MCF 10A (cell line): ENCODE results near the gene CEP89. TPM values are rescaled to one million over a fixed set of nuclear protein-coding genes. Genes with fewer than 3 reads are reported as not detected.

Source experiments
- BruUV-seq: library from RNA; stranded (reverse); fragments of 400-500 nt; replicated peaks from 2 replicates; lab custom pipeline; 2021; lab: Mats Ljungman, UMichigan
- CTCF ChIA-PET: fragments of 300-600 bp; sonication (Branson Sonifier 250); formaldehyde crosslinking; extraction: SDS; loops from one replicate; lab custom pipeline; 2021; ENCODE audit warnings: antibody characterized with exemption, inconsistent platforms; lab: Yijun Ruan, JAX
- POLR2A ChIA-PET: fragments of 300-600, 350-650 bp; sonication (Branson Sonifier 250); formaldehyde crosslinking; extraction: SDS; loops from one replicate; lab custom pipeline; 2020; ENCODE audit warnings: antibody characterized with exemption, inconsistent platforms; lab: Yijun Ruan, JAX
- DNase-seq: peaks from one replicate; pipeline ENCODE4 v3.0.0-alpha.2; 2018; ENCODE audit not compliant: unreplicated experiment
- H3K27ac Mint-ChIP-seq: one replicate; pipeline ENCODE4 v1.8.0; 2022; ENCODE audit warnings: mild to moderate bottlenecking, low read depth, mixed read lengths; ENCODE audit not compliant: unreplicated experiment
- H3K27me3 Mint-ChIP-seq: one replicate; pipeline ENCODE4 v1.8.0; 2022; ENCODE audit warnings: mixed read lengths; ENCODE audit not compliant: insufficient read depth, unreplicated experiment
- H3K36me3 Mint-ChIP-seq: one replicate; pipeline ENCODE4 v1.8.0; 2022; ENCODE audit warnings: mild to moderate bottlenecking, moderate library complexity, mixed read lengths; ENCODE audit not compliant: insufficient read depth, unreplicated experiment
- H3K4me1 Mint-ChIP-seq: one replicate; pipeline ENCODE4 v1.8.0; 2022; ENCODE audit warnings: mixed read lengths; ENCODE audit not compliant: insufficient read depth, unreplicated experiment
- H3K4me3 Mint-ChIP-seq: one replicate; pipeline ENCODE4 v1.8.0; 2022; ENCODE audit warnings: mild to moderate bottlenecking, moderate library complexity, mixed read lengths; ENCODE audit not compliant: unreplicated experiment
- H3K9me3 Mint-ChIP-seq: one replicate; pipeline ENCODE4 v1.8.0; 2022; ENCODE audit warnings: mixed read lengths; ENCODE audit not compliant: unreplicated experiment
- intact Hi-C: fragments of 100-400 bp; cut with micrococcal nuclease; formaldehyde crosslinking; loops from 2 replicates; pipeline ENCODE4 v1.14.1; 2022
- total RNA-seq: library from RNA; stranded (reverse); gene quantifications from 2 replicates; pipeline ENCODE4 v1.2.3, GENCODE V29; 2022
- TF ChIP-seq, protein P1 (sequence below): fragments of 200-600 bp; IDR thresholded peaks from one replicate; pipeline ENCODE4 v1.8.0; 2022; ENCODE audit warnings: antibody characterized with exemption, mild to moderate bottlenecking; ENCODE audit not compliant: unreplicated experiment

The CEP89 gene
- total RNA-seq, 1 experiment from 2014 or later = 24.7 TPM

DNA sequence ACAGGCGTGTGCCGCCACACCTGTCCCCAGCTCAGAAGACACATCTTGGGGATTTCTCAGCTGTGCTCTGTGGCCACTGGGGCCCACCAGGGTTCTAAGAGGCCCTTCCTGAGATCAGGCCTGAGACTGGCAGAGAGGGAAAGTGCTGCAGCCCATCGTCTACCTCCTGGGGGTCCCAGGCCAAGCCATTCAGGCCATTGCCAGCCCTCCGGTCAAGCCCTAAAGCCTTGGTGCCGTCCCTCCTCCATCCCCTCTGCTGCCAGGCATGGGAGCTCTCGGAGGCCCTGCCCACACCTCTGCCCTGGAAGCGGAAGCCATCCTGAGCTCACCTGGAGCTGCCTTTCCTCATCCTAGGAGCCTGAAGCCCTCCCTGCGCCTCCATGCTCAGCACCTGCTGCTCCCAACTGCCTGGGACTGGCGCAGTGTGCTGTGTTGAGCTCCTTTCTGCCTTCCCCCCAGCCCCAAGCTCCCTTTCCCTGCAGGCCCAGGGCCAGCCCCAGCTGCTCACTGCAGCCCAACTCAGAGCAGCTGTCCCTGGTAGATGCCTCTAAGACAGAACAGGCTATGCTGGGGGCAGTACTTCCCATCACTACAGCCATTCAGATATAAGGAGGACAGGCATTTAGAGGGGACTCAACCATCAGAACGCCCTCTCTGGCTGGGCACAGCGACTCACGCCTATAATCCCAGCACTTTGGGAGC is 105.0 kb downstream of the CEP89 start:
- CTCF ChIA-PET = interaction anchor here (0.6 to 1.5 kb wide), 2 partner anchors 92 to 258 kb away, joined by 3 read pairs; no protein-coding TSS in a partner anchor
- H3K4me1 Mint-ChIP-seq = no peaks in the 10 kb centered on the region
- no peaks in the 10 kb centered on the region for H3K27me3 Mint-ChIP-seq
- peaks cover 7% of the 10 kb centered on the region for H3K36me3 Mint-ChIP-seq
- no peaks in the 10 kb centered on the region for H3K9me3 Mint-ChIP-seq
- no TSS peak for BruUV-seq
- POLR2A ChIA-PET = no interaction called here
- intact Hi-C loops = no loop called here
- no peak for DNase-seq
- H3K27ac Mint-ChIP-seq = no peak overlapping the region
- H3K4me3 Mint-ChIP-seq = no peak overlapping the region
- TF ChIP-seq, protein P1, sequence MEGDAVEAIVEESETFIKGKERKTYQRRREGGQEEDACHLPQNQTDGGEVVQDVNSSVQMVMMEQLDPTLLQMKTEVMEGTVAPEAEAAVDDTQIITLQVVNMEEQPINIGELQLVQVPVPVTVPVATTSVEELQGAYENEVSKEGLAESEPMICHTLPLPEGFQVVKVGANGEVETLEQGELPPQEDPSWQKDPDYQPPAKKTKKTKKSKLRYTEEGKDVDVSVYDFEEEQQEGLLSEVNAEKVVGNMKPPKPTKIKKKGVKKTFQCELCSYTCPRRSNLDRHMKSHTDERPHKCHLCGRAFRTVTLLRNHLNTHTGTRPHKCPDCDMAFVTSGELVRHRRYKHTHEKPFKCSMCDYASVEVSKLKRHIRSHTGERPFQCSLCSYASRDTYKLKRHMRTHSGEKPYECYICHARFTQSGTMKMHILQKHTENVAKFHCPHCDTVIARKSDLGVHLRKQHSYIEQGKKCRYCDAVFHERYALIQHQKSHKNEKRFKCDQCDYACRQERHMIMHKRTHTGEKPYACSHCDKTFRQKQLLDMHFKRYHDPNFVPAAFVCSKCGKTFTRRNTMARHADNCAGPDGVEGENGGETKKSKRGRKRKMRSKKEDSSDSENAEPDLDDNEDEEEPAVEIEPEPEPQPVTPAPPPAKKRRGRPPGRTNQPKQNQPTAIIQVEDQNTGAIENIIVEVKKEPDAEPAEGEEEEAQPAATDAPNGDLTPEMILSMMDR = no peak

DNA sequence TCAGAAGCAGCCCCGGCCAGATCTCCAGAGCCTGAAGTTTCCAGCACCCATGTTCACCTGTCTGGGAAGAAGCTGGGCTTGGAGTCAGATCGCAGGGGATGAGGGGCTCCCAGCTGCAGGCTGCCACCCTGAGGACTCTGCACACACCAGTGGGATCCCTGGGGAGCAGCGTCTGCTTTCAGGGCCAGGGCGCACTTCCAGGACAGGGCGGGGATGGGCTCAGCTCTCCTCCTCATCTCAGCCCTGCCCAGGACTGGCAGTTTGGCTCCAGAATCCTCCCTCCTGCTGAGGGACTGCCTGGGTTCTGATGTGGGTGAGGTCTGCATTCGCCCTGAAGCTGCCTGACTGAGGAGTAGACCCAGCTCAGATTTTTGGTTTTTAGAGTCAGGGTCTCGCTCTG is 105.7 kb downstream of the CEP89 start:
- no peak for DNase-seq
- Mint-ChIP-seq H3K27me3 (no peaks in the 10 kb centered on the region), H3K9me3 (no peaks in the 10 kb centered on the region), H3K27ac (no peak overlapping the region), H3K36me3 (peaks cover 7% of the 10 kb centered on the region), H3K4me3 (no peak overlapping the region), H3K4me1 (no peaks in the 10 kb centered on the region)
- POLR2A ChIA-PET = no interaction called here
- CTCF ChIA-PET = interaction anchor here (0.6 to 1.5 kb wide), 2 partner anchors 93 to 259 kb away, joined by 3 read pairs; no protein-coding TSS in a partner anchor
- TF ChIP-seq, protein P1 = no peak
- intact Hi-C loops = no loop called here
- no TSS peak for BruUV-seq

DNA sequence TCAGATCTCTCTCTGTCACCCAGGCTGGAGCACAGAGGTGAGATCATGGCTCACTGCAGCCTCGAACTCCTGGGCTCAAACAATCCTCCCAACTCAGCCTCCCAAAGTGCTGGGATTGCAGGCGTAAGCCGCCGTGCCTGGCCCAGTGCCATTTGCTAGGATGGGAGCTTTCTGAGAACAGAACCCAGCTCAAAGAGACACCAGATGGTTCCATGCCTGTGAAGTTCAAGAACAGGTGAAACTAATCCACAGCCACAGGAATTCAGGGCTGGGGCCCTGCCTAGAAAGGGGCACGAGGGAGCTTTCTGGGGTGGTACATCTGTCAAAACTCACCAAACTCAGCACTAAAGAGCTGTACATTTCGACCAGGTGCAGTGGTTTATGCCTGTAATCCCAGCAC is 106.4 kb downstream of the CEP89 start:
- H3K9me3 Mint-ChIP-seq = no peaks in the 10 kb centered on the region
- BruUV-seq = no TSS peak
- DNase-seq = no peak
- POLR2A ChIA-PET = no interaction called here
- peaks cover 7% of the 10 kb centered on the region for H3K36me3 Mint-ChIP-seq
- CTCF ChIA-PET = interaction anchor here (1.5 kb wide), 1 partner anchor 260 kb away, joined by 3 read pairs; no protein-coding TSS in a partner anchor
- no peak overlapping the region for H3K4me3 Mint-ChIP-seq
- no peaks in the 10 kb centered on the region for H3K4me1 Mint-ChIP-seq
- H3K27me3 Mint-ChIP-seq = no peaks in the 10 kb centered on the region
- TF ChIP-seq, protein P1 = no peak
- H3K27ac Mint-ChIP-seq = no peak overlapping the region
- intact Hi-C loops = no loop called here

DNA sequence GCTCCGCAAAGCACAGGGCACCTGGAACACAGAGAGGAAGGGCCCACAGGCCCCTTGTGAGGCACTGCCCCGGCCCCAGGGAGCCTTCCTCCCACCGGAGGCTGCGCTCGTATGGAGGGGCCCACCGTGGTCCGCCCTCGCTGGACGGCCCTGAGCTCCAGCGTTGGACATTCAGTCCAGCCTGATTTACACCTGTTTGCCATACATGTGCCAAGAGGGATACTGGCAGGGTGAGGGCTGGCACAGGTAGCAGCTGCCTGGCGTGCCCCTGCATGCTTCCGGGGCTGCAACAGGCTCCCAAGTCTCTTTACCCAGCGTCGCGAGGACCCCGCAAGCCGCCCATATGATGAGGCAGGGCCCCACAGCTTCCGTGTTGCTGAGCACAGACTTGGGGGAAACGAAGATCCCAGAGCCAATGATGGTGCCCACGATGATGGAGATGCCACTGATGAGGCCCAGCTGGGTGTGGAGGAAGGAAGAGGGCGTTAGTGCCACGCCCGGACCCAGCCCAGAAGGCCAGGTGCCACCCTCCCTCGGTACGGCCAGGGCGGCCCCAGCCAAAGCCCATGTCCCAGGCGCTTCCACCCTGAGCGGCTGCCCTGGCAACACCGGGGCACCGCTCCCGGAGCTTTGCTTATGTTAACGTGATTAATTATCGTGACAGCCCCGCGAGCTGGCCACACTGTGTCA is 107.3 kb downstream of the CEP89 start:
- peaks cover 7% of the 10 kb centered on the region for H3K36me3 Mint-ChIP-seq
- no peaks in the 10 kb centered on the region for H3K9me3 Mint-ChIP-seq
- CTCF ChIA-PET = no interaction called here
- no TSS peak for BruUV-seq
- TF ChIP-seq, protein P1 = no peak
- POLR2A ChIA-PET = no interaction called here
- no peak for DNase-seq
- intact Hi-C loops = no loop called here
- no peaks in the 10 kb centered on the region for H3K27me3 Mint-ChIP-seq
- H3K4me1 Mint-ChIP-seq = no peaks in the 10 kb centered on the region
- no peak overlapping the region for H3K27ac Mint-ChIP-seq
- no peak overlapping the region for H3K4me3 Mint-ChIP-seq
